ENCODE data around the gene SURF4.

The SURF4 gene

GRCh38 chr9:133419005-133419404, 43.1 kb upstream of the SURF4 start:
- no peak for DNase-seq
- no peak overlapping the region for H3K27ac ChIP-seq (ENCODE audit: low read length)

DNA sequence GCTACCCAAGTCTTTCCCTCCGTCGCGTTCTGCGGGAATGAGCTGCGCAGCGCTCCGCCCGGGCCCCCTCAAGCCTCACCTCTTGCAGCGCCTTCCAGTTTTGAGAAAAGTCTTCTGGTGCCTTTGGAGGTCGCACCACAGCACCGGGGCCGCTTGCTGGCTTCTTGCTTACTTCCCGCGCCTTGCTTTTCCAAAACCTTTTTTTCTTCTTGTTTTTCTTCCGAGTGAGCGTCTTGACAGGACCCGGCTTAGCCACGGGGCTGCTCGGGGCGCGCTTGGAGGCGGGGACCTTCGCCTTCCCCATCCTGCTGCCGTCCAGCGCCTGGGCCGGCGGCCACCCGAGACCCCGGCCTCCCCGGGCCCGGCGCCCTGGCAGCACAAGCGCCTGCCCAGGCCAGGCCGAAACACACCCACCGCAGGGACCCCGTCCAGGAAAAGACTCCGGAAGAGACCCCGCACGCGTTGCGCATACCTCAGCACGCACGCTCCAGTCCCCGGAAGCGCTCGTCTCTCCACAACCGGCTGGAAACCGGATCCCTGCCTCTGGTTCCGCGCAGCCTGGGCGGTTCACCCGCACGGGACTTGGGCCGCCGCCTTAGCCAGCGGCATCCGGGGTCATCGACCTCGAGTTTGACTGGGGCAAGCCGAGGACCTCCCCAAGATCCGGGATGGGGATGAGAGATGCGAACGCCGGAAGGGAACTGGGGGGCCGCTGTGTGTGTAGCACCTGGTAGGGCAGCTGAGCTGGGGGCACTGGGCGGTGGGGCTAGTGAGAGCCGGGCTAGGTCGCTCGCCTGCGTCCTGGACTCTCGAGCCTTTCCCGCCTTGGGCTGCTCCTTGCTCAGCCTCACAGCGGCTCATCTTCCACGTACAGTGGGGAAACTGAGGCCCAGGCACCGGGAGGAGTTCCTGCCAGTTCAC, 41.9 kb upstream of the SURF4 start, which contains the start of gene REXO4:
Gene REXO4, minus strand, starts transcription at position 470 of the 921 bp plus-strand sequence. Its CDS starts 166 bp downstream, at position 304.
- no peaks in the 10 kb centered on the region for H3K9me3 ChIP-seq (replicated peaks; ENCODE audit: insufficient read depth, low read length)
- peak within 1 kb of the TSS; percentile 88 for H3K4me3 ChIP-seq (ENCODE audit: low read length)
- peaks cover 1% of the 10 kb centered on the region for H3K27me3 ChIP-seq (replicated peaks; ENCODE audit: insufficient read depth, low read length)
- H3K9me2 ChIP-seq (replicated peaks; ENCODE audit: insufficient read depth, low read length), result no peaks in the 10 kb centered on the region
- peak within 1 kb of the TSS; percentile 93 for H2AFZ ChIP-seq (ENCODE audit: low read length)
- no peaks in the 10 kb centered on the region for H4K20me1 ChIP-seq (ENCODE audit: insufficient read depth, low read length)
- DNase-seq, result peak; percentile 79
- peaks cover 4% of the 10 kb centered on the region; the same call in 1 of the 2 replicates for H3K36me3 ChIP-seq (replicated peaks; ENCODE audit: insufficient read depth, low read length)
- TF ChIP-seq CTCF (IDR thresholded peaks at IDR 0.05; ENCODE audit: low read length) (no peak), EZH2phosphoT487 (IDR thresholded peaks at IDR 0.05; ENCODE audit: low read length) (no peak), EZH2 (optimal IDR thresholded peaks at IDR 0.05; ENCODE audit: low read depth, low read length) (no peak)
- H3K4me1 ChIP-seq (ENCODE audit: low read length), result peaks cover 12% of the 10 kb centered on the region; the same call in 1 of the 2 replicates
- peak within 1 kb of the TSS; percentile 93 for H3K4me2 ChIP-seq (ENCODE audit: low read depth, low read length)
- peak within 1 kb of the TSS; percentile 71; the same call in 1 of the 2 replicates for H3K27ac ChIP-seq (ENCODE audit: low read length)
- peak within 1 kb of the TSS; percentile 74 for H3K9ac ChIP-seq (ENCODE audit: low read length)
- 0 out of 2 replicates have a peak, but pooled peaks cover 3% of the 10 kb centered on the region for H3F3A ChIP-seq (ENCODE audit: insufficient read depth, low read length)
- peaks cover 45% of the 10 kb centered on the region for H3K79me2 ChIP-seq (ENCODE audit: low read length)

More at GRCh38 chr9:133419005-133419404, 43.1 kb upstream of the SURF4 start:
- no peaks in the 10 kb centered on the region for H4K20me1 ChIP-seq (ENCODE audit: insufficient read depth, low read length)
- peaks cover 12% of the 10 kb centered on the region; the same call in 1 of the 2 replicates for H3K4me1 ChIP-seq (ENCODE audit: low read length)
- peaks cover 39% of the 10 kb centered on the region for H3K79me2 ChIP-seq (ENCODE audit: low read length)
- H2AFZ ChIP-seq (ENCODE audit: low read length), result no peak overlapping the region
- no peaks in the 10 kb centered on the region for H3K9me2 ChIP-seq (replicated peaks; ENCODE audit: insufficient read depth, low read length)
- H3K4me3 ChIP-seq (ENCODE audit: low read length), result no peak overlapping the region
- no peak for TF ChIP-seq CTCF (IDR thresholded peaks at IDR 0.05; ENCODE audit: low read length)
- no peak for TF ChIP-seq EZH2 (optimal IDR thresholded peaks at IDR 0.05; ENCODE audit: low read depth, low read length)
- no peak for TF ChIP-seq EZH2phosphoT487 (IDR thresholded peaks at IDR 0.05; ENCODE audit: low read length)
- H3K9ac ChIP-seq (ENCODE audit: low read length), result no peak overlapping the region
- peaks cover 4% of the 10 kb centered on the region; the same call in 1 of the 2 replicates for H3K36me3 ChIP-seq (replicated peaks; ENCODE audit: insufficient read depth, low read length)
- H3K27me3 ChIP-seq (replicated peaks; ENCODE audit: insufficient read depth, low read length), result peaks cover 13% of the 10 kb centered on the region
- no peak overlapping the region for H3K4me2 ChIP-seq (ENCODE audit: low read depth, low read length)
- H3F3A ChIP-seq (ENCODE audit: insufficient read depth, low read length), result 0 out of 2 replicates have a peak, but pooled peaks cover 3% of the 10 kb centered on the region
- H3K9me3 ChIP-seq (replicated peaks; ENCODE audit: insufficient read depth, low read length), result no peaks in the 10 kb centered on the region

DNA sequence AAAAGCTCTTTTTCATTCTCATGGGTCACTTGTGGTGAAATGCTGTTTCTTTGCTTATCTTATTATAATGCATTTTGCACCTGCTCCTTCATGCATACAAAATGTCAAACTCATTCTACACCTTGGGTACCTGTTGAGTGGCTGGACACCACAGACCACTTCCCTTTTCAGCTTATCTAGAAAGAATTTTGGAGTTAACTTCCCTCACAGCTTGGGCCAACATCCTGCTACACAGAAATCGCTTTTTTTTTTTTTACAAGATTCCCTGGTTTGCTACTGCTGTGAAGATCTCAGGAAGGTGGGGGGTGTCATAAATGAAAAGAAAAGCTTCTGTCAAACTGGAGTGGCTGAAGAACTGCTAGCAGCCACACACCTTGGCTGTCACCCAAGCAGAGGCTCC, 39.3 kb upstream of the SURF4 start:
- TF ChIP-seq EZH2phosphoT487 (IDR thresholded peaks at IDR 0.05; ENCODE audit: low read length) (no peak), EZH2 (optimal IDR thresholded peaks at IDR 0.05; ENCODE audit: low read depth, low read length) (no peak), CTCF (IDR thresholded peaks at IDR 0.05; ENCODE audit: low read length) (no peak)
- Histone ChIP-seq H3K27ac (ENCODE audit: low read length) (no peak overlapping the region), H3K36me3 (replicated peaks; ENCODE audit: insufficient read depth, low read length) (peaks cover 4% of the 10 kb centered on the region; the same call in 1 of the 2 replicates), H3K4me3 (ENCODE audit: low read length) (no peak overlapping the region), H3K79me2 (ENCODE audit: low read length) (peaks cover 51% of the 10 kb centered on the region), H3K9me3 (replicated peaks; ENCODE audit: insufficient read depth, low read length) (no peaks in the 10 kb centered on the region), H3K4me2 (ENCODE audit: low read depth, low read length) (no peak overlapping the region), H4K20me1 (ENCODE audit: insufficient read depth, low read length) (no peaks in the 10 kb centered on the region), H3F3A (ENCODE audit: insufficient read depth, low read length) (0 out of 2 replicates have a peak, but pooled peaks cover under 1% of the 10 kb centered on the region), H3K27me3 (replicated peaks; ENCODE audit: insufficient read depth, low read length) (no peaks in the 10 kb centered on the region), H2AFZ (ENCODE audit: low read length) (no peak overlapping the region), H3K4me1 (ENCODE audit: low read length) (peaks cover 9% of the 10 kb centered on the region; the same call in 1 of the 2 replicates), H3K9me2 (replicated peaks; ENCODE audit: insufficient read depth, low read length) (no peaks in the 10 kb centered on the region), H3K9ac (ENCODE audit: low read length) (no peak overlapping the region)
- DNase-seq, result no peak

Measured in MM.1S (cell line).